Measurements from ENCODE around the gene BCAR3. TPM values are rescaled to one million over a fixed set of nuclear protein-coding genes. Genes with fewer than 3 reads are reported as not detected.

BCAR3 gene
- total and polyA plus RNA-seq, 2 of the 4 experiments (the other 2 are of a cell fraction) = 41.4 to 46.4 TPM

GRCh38 chr1:93630168-93630567 lies 51.5 kb downstream of the BCAR3 start:
- POLR2A ChIA-PET (ENCODE audit: unreplicated experiment) = no interaction called here
- no CpG with 5 or more reads among the region's 3 CpGs for WGBS, 2 experiments (ENCODE audit: extremely low coverage in 2 of 2, insufficient read length in 1 of 2)
- H2BK5ac ChIP-seq (ENCODE audit: low read depth, low read length, poor library complexity, severe bottlenecking) = no peak overlapping the region
- no peak overlapping the region for H3K9ac ChIP-seq (ENCODE audit: low read depth, low read length)
- no peak overlapping the region for H3K4me3 ChIP-seq (ENCODE audit: insufficient read depth, low read depth, low read length)
- no TSS peak for BruUV-seq (replicated peaks)
- ATAC-seq (ENCODE audit: low read depth) (no peak), DNase-seq (no peak)
- peaks cover 11% of the 10 kb centered on the region for H3K4me1 ChIP-seq (ENCODE audit: control insufficient read depth, insufficient read depth, low read length)
- CTCF ChIA-PET = interaction anchor here (0.7 to 2.6 kb wide), 16 partner anchors 17 to 216 kb away, joined by 3 to 38 read pairs (median 6); no protein-coding TSS in a partner anchor
- H3K14ac ChIP-seq (replicated peaks; ENCODE audit: low read depth, low read length) = no peak overlapping the region
- no peak overlapping the region for H2AFZ ChIP-seq (replicated peaks; ENCODE audit: low read length, poor library complexity)
- no peak overlapping the region for H4K91ac ChIP-seq (ENCODE audit: insufficient read depth, low read depth, low read length)
- H4K5ac ChIP-seq (ENCODE audit: low read depth, low read length) = no peak overlapping the region
- no peak overlapping the region for H2BK20ac ChIP-seq (ENCODE audit: low read depth, low read length)
- H3K56ac ChIP-seq (ENCODE audit: extremely low read depth, insufficient read depth, low read length) = no peak overlapping the region
- H4K20me1 ChIP-seq (ENCODE audit: insufficient read depth, low read length) = peaks cover 51% of the 10 kb centered on the region
- no peak overlapping the region for H4K8ac ChIP-seq (ENCODE audit: low read depth in 2 of 2, low read length in 2 of 2)
- H3K18ac ChIP-seq (ENCODE audit: low read depth, low read length) = no peak overlapping the region
- no peak overlapping the region for H2AK9ac ChIP-seq (replicated peaks; ENCODE audit: low read depth, low read length, poor library complexity)
- H3K79me1 ChIP-seq (ENCODE audit: low read depth in 1 of 2, low read length in 2 of 2) = peaks cover 31 to 80% of the 10 kb centered on the region in 2 experiments
- no peaks in the 10 kb centered on the region for H3K27me3 ChIP-seq (ENCODE audit: control insufficient read depth, insufficient read depth, low read length)
- intact Hi-C loops (cut with micrococcal nuclease) = loop anchor here (5.0 kb wide), 1 partner anchor 107 kb away; no protein-coding TSS in a partner anchor
- dilution Hi-C loops (cut with HindIII; ENCODE audit: low sequenced_read_pairs, unreplicated experiment) = no loop called here
- no peak overlapping the region for H2BK120ac ChIP-seq (ENCODE audit: low read depth, low read length)
- H3K36me3 ChIP-seq (ENCODE audit: control insufficient read depth, insufficient read depth, low read length) = peaks cover 8% of the 10 kb centered on the region
- H3K9me3 ChIP-seq (ENCODE audit: control insufficient read depth, insufficient read depth, low read length) = no peaks in the 10 kb centered on the region
- H3K9me1 ChIP-seq (ENCODE audit: insufficient read depth, low read length) = peaks cover 19% of the 10 kb centered on the region
- H2BK15ac ChIP-seq (ENCODE audit: low read depth, low read length) = no peak overlapping the region
- in situ Hi-C loops (cut with MboI; ENCODE audit: low sequenced_read_pairs) = loop anchor here (10.0 kb wide), 1 partner anchor 65 kb away; no protein-coding TSS in a partner anchor
- H3K4me2 ChIP-seq (ENCODE audit: low read depth, low read length) = no peak overlapping the region
- no peak overlapping the region for H2AK5ac ChIP-seq (ENCODE audit: low read depth, low read length)
- H3K4ac ChIP-seq (ENCODE audit: low read depth, low read length) = no peak overlapping the region
- H3K27ac ChIP-seq (ENCODE audit: insufficient read depth, low read length) = no peak overlapping the region
- no peak overlapping the region for H3K23ac ChIP-seq (ENCODE audit: low read depth, low read length)
- TF ChIP-seq CHD1 (IDR thresholded peaks at IDR 0.05; ENCODE audit: low read depth, low read length) (no peak), FOS (IDR thresholded peaks at IDR 0.05; ENCODE audit: low read depth, low read length) (no peak), MAFK (IDR thresholded peaks at IDR 0.05; ENCODE audit: low read depth, low read length) (no peak), MAZ (IDR thresholded peaks at IDR 0.05; ENCODE audit: borderline replicate concordance, low read depth, low read length) (no peak), RCOR1 (IDR thresholded peaks at IDR 0.05; ENCODE audit: insufficient replicate concordance, low read length) (no peak)
- TF ChIP-seq, protein P1, sequence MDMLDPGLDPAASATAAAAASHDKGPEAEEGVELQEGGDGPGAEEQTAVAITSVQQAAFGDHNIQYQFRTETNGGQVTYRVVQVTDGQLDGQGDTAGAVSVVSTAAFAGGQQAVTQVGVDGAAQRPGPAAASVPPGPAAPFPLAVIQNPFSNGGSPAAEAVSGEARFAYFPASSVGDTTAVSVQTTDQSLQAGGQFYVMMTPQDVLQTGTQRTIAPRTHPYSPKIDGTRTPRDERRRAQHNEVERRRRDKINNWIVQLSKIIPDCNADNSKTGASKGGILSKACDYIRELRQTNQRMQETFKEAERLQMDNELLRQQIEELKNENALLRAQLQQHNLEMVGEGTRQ (IDR thresholded peaks at IDR 0.05; ENCODE audit: low read depth, low read length) = no peak

Measured in IMR-90 (cell line).